Naive thymus-derived CD4-positive, alpha-beta T cell (primary cell): ENCODE data around the gene SPOP. TPM values are rescaled to one million over a fixed set of nuclear protein-coding genes. Genes with fewer than 3 reads are reported as not detected.

Source experiments
- ATAC-seq: fragments of 150-1000 bp; cut with Tn5 transposase; 2 replicates; pipeline ENCODE4 v1.10.0; 2021; ENCODE audit warnings: mild to moderate bottlenecking, moderate library complexity
- CTCF ChIA-PET: fragments of 350-600 bp; sonication (Branson Sonifier 250); formaldehyde crosslinking; loops from one replicate; lab custom pipeline; 2021; ENCODE audit warnings: antibody characterized with exemption; lab: Charles Lee
- POLR2A ChIA-PET: fragments of 350-600 bp; sonication (Branson Sonifier 250); formaldehyde crosslinking; loops from one replicate; lab custom pipeline; 2021; ENCODE audit warnings: antibody characterized with exemption, inconsistent platforms; lab: Charles Lee
- DNase-seq, 9 donors: peaks; one replicate each; pipeline versions ENCODE4 v3.0.0 to v3.0.0-alpha.2; 2020 to 2022; ENCODE audit warnings: mixed read lengths in 1 of 9
- H3K27ac ChIP-seq: one replicate; pipeline ENCODE4 v1.7.0; 2013; ENCODE audit warnings: mild to moderate bottlenecking, low read depth, low read length, moderate library complexity
- H3K27me3 ChIP-seq, 2 donors: one replicate each; pipeline ENCODE4 v1.7.0; 2013; ENCODE audit warnings: low read length in 2 of 2, mild to moderate bottlenecking in 2 of 2, moderate library complexity in 2 of 2; ENCODE audit not compliant: control insufficient read depth in 2 of 2, insufficient read depth in 2 of 2
- H3K36me3 ChIP-seq, 3 experiments: 1 replicate in 2 of 3; 2 replicates in 1 of 3; pipeline ENCODE4 v1.7.0; 2013; ENCODE audit warnings: low read length in 3 of 3, mild to moderate bottlenecking in 3 of 3, moderate library complexity in 1 of 3; ENCODE audit not compliant: insufficient read depth in 3 of 3, control insufficient read depth in 2 of 3
- H3K4me1 ChIP-seq, 2 donors: one replicate each; pipeline ENCODE4 v1.7.0; 2013; ENCODE audit warnings: low read length in 2 of 2, mild to moderate bottlenecking in 2 of 2, moderate library complexity in 1 of 2; ENCODE audit not compliant: control insufficient read depth in 2 of 2, insufficient read depth in 2 of 2
- H3K4me3 ChIP-seq: 2 replicates; pipeline ENCODE4 v1.7.0; 2013; ENCODE audit warnings: mild to moderate bottlenecking, low read length
- H3K9me3 ChIP-seq, 3 experiments: 1 replicate in 2 of 3; 2 replicates in 1 of 3; pipeline ENCODE4 v1.7.0; 2013; ENCODE audit warnings: low read length in 3 of 3; ENCODE audit not compliant: control insufficient read depth in 2 of 3
- H3K27ac Mint-ChIP-seq, 9 donors: one replicate each; pipeline ENCODE4 v1.8.0; 2020 to 2022; ENCODE audit warnings: mixed read lengths in 9 of 9, mild to moderate bottlenecking in 8 of 9, moderate library complexity in 5 of 9, inconsistent platforms in 2 of 9
- H3K27me3 Mint-ChIP-seq, 5 donors: one replicate each; pipeline ENCODE4 v1.8.0; 2021 to 2022; ENCODE audit warnings: mixed read lengths in 5 of 5, mild to moderate bottlenecking in 1 of 5
- H3K36me3 Mint-ChIP-seq, 5 donors: one replicate each; pipeline ENCODE4 v1.8.0; 2020 to 2022; ENCODE audit warnings: mixed read lengths in 5 of 5, mild to moderate bottlenecking in 3 of 5, inconsistent platforms in 1 of 5
- H3K4me1 Mint-ChIP-seq, 7 donors: one replicate each; pipeline ENCODE4 v1.8.0; 2020 to 2022; ENCODE audit warnings: mixed read lengths in 7 of 7, mild to moderate bottlenecking in 3 of 7, inconsistent platforms in 1 of 7
- H3K4me3 Mint-ChIP-seq, 10 donors: one replicate each; pipeline ENCODE4 v1.8.0; 2020 to 2022; ENCODE audit warnings: mild to moderate bottlenecking in 10 of 10, mixed read lengths in 10 of 10, moderate library complexity in 6 of 10, inconsistent platforms in 2 of 10
- H3K9me3 Mint-ChIP-seq, 11 donors: one replicate each; pipeline ENCODE4 v1.8.0; 2020 to 2022; ENCODE audit warnings: mixed read lengths in 11 of 11, mild to moderate bottlenecking in 4 of 11, inconsistent platforms in 1 of 11, moderate library complexity in 1 of 11
- intact Hi-C, 2 donors: fragments of 100-400 bp; cut with micrococcal nuclease; formaldehyde crosslinking; loops; one replicate each; pipeline ENCODE4 v1.15.1; 2023
- polyA plus RNA-seq, 2 donors: library from polyadenylated mRNA; unstranded; fragments of 300-500 nt; fragmentation: Illumina TruSeq; gene quantifications; one replicate each; pipeline ENCODE4 v1.2.3, GENCODE V29; 2021
- total RNA-seq, 6 experiments: library from RNA in 5 of 6; stranded (reverse) in 5 of 6; gene quantifications; 1 replicate in 5 of 6; 2 replicates in 1 of 6; pipeline ENCODE4 v1.2.3 and lab custom pipeline; 2021 to 2026

Gene SPOP
- total and polyA plus RNA-seq, 7 experiments from 2014 or later: 59.6 to 151 (median 81.2) TPM

- H3K27me3 ChIP-seq: no peaks in the 10 kb centered on the region
- Mint-ChIP-seq H3K4me3 (no peak overlapping the region), H3K4me1 (peaks cover 8 to 81% (median 68%) of the 10 kb centered on the region in 7 donors), H3K36me3 (peaks cover 0 to 20% (median 10%) of the 10 kb centered on the region in 5 donors), H3K27me3 (no peaks in the 10 kb centered on the region), H3K27ac (peak overlapping the region in 4 of 9 donors; percentile 3 to 44 (median 9)), H3K9me3 (no peaks in the 10 kb centered on the region)
- POLR2A ChIA-PET: interaction anchor here (0.9 kb wide), 1 partner anchor 62 kb away, joined by 5 read pairs; no protein-coding TSS in a partner anchor
- no peak overlapping the region for H3K27ac ChIP-seq
- no peak overlapping the region for H3K4me3 ChIP-seq
- no peaks in the 10 kb centered on the region for H3K9me3 ChIP-seq
- CTCF ChIA-PET: interaction anchor here (0.8 kb wide), 1 partner anchor 15 kb away, joined by 3 read pairs; no protein-coding TSS in a partner anchor
- peaks cover 0 to 5% (median 0%) of the 10 kb centered on the region in 3 experiments for H3K36me3 ChIP-seq
- ATAC-seq: no peak
- intact Hi-C loops: loop anchor here in 1 of 2 donors (5.0 kb wide), 1 partner anchor 63 kb away; no protein-coding TSS in a partner anchor
- peaks cover 4 to 8% of the 10 kb centered on the region in 2 donors for H3K4me1 ChIP-seq
- DNase-seq: no peak
Observed at GRCh38 chr17:49634485-49634860, 43.4 kb downstream of the SPOP start.

- ATAC-seq: no peak
- peaks cover 0 to 16% (median 8%) of the 10 kb centered on the region in 5 donors for H3K36me3 Mint-ChIP-seq
- H3K27me3 ChIP-seq: no peaks in the 10 kb centered on the region
- H3K36me3 ChIP-seq: peaks cover 0 to 5% (median 0%) of the 10 kb centered on the region in 3 experiments
- H3K27ac ChIP-seq: no peak overlapping the region
- H3K9me3 ChIP-seq: no peaks in the 10 kb centered on the region
- H3K27me3 Mint-ChIP-seq: no peaks in the 10 kb centered on the region
- peaks cover 4 to 8% of the 10 kb centered on the region in 2 donors for H3K4me1 ChIP-seq
- H3K9me3 Mint-ChIP-seq: no peaks in the 10 kb centered on the region
- no peak overlapping the region for H3K4me3 Mint-ChIP-seq
- intact Hi-C loops: loop anchor here in 1 of 2 donors (5.0 kb wide), 1 partner anchor 63 kb away; no protein-coding TSS in a partner anchor
- no peak overlapping the region for H3K4me3 ChIP-seq
- peak overlapping the region in 3 of 9 donors; percentile 3 to 44 (median 15) for H3K27ac Mint-ChIP-seq
- H3K4me1 Mint-ChIP-seq: peaks cover 8 to 81% (median 70%) of the 10 kb centered on the region in 7 donors
- no peak for DNase-seq
- ChIA-PET CTCF (interaction anchor here (0.8 kb wide), 1 partner anchor 15 kb away, joined by 3 read pairs; no protein-coding TSS in a partner anchor), POLR2A (interaction anchor here (0.5 to 0.9 kb wide), 2 partner anchors 49 to 62 kb away, joined by 4 to 5 read pairs; no protein-coding TSS in a partner anchor)
Observed at GRCh38 chr17:49633762-49634484, 44.0 kb downstream of the SPOP start.

- H3K36me3 ChIP-seq: no peaks in the 10 kb centered on the region
- Mint-ChIP-seq H3K27ac (peak overlapping the region in 2 of 9 donors; percentile 24 to 28), H3K9me3 (no peaks in the 10 kb centered on the region), H3K4me3 (no peak overlapping the region), H3K27me3 (no peaks in the 10 kb centered on the region), H3K36me3 (peaks cover 0 to 11% (median 3%) of the 10 kb centered on the region in 5 donors), H3K4me1 (peaks cover 8 to 82% (median 73%) of the 10 kb centered on the region in 7 donors)
- H3K27ac ChIP-seq: no peak overlapping the region
- H3K4me3 ChIP-seq: no peak overlapping the region
- no peaks in the 10 kb centered on the region for H3K9me3 ChIP-seq
- ChIA-PET CTCF (interaction anchor here (0.9 kb wide), 1 partner anchor 17 kb away, joined by 3 read pairs; no protein-coding TSS in a partner anchor), POLR2A (interaction anchor here (0.5 kb wide), 1 partner anchor 48 kb away, joined by 4 read pairs; no protein-coding TSS in a partner anchor)
- H3K4me1 ChIP-seq: peaks cover 4 to 8% of the 10 kb centered on the region in 2 donors
- ATAC-seq (no peak), DNase-seq (no peak)
- intact Hi-C loops: loop anchor here in 1 of 2 donors (5.0 kb wide), 1 partner anchor 64 kb away; no protein-coding TSS in a partner anchor
- H3K27me3 ChIP-seq: no peaks in the 10 kb centered on the region
Observed at GRCh38 chr17:49633250-49633649, 44.6 kb downstream of the SPOP start.

- ChIA-PET POLR2A (no interaction called here), CTCF (interaction anchor here (0.6 to 1.7 kb wide), 3 partner anchors 16 to 1785 kb away, joined by 3 to 4 read pairs (median 4); no protein-coding TSS in a partner anchor)
- DNase-seq (no peak), ATAC-seq (no peak)
- Histone ChIP-seq H3K27me3 (no peaks in the 10 kb centered on the region), H3K27ac (no peak overlapping the region), H3K9me3 (no peaks in the 10 kb centered on the region), H3K4me3 (no peak overlapping the region), H3K4me1 (peaks cover 4 to 8% of the 10 kb centered on the region in 2 donors), H3K36me3 (no peaks in the 10 kb centered on the region)
- H3K9me3 Mint-ChIP-seq: no peaks in the 10 kb centered on the region
- peaks cover 0 to 7% (median 3%) of the 10 kb centered on the region in 5 donors for H3K36me3 Mint-ChIP-seq
- peaks cover 8 to 84% (median 71%) of the 10 kb centered on the region in 7 donors for H3K4me1 Mint-ChIP-seq
- no peaks in the 10 kb centered on the region for H3K27me3 Mint-ChIP-seq
- H3K4me3 Mint-ChIP-seq: peak overlapping the region in 1 of 10 donors; percentile 19
- intact Hi-C loops: loop anchor here in 1 of 2 donors (5.0 kb wide), 1 partner anchor 65 kb away; no protein-coding TSS in a partner anchor
- H3K27ac Mint-ChIP-seq: peak overlapping the region in 2 of 9 donors; percentile 44 to 83
Observed at GRCh38 chr17:49632201-49632600, 45.7 kb downstream of the SPOP start.

GRCh38 chr17:49631496-49631895, 46.4 kb downstream of the SPOP start:
- Mint-ChIP-seq H3K36me3 (peaks cover 0 to 7% (median 3%) of the 10 kb centered on the region in 5 donors), H3K27ac (peak overlapping the region in 8 of 9 donors; percentile 9 to 83 (median 32)), H3K27me3 (no peaks in the 10 kb centered on the region), H3K4me3 (peak overlapping the region in 2 of 10 donors; percentile 10 to 19), H3K9me3 (no peaks in the 10 kb centered on the region), H3K4me1 (peaks cover 8 to 80% (median 68%) of the 10 kb centered on the region in 7 donors)
- intact Hi-C loops: loop anchor here in 1 of 2 donors (5.0 kb wide), 1 partner anchor 66 kb away; no protein-coding TSS in a partner anchor
- DNase-seq: no peak
- H3K27ac ChIP-seq: no peak overlapping the region
- ATAC-seq: no peak
- ChIA-PET CTCF (interaction anchor here (1.7 kb wide), 1 partner anchor 15 kb away, joined by 4 read pairs; no protein-coding TSS in a partner anchor), POLR2A (interaction anchor here (0.6 kb wide), 1 partner anchor 337 kb away, joined by 3 read pairs; no protein-coding TSS in a partner anchor)
- H3K4me3 ChIP-seq: no peak overlapping the region
- no peaks in the 10 kb centered on the region for H3K9me3 ChIP-seq
- H3K4me1 ChIP-seq: peaks cover 4 to 8% of the 10 kb centered on the region in 2 donors
- no peaks in the 10 kb centered on the region for H3K27me3 ChIP-seq
- no peaks in the 10 kb centered on the region for H3K36me3 ChIP-seq
